ENCODE measurements around the gene NBEAL2.

The NBEAL2 gene

DNA sequence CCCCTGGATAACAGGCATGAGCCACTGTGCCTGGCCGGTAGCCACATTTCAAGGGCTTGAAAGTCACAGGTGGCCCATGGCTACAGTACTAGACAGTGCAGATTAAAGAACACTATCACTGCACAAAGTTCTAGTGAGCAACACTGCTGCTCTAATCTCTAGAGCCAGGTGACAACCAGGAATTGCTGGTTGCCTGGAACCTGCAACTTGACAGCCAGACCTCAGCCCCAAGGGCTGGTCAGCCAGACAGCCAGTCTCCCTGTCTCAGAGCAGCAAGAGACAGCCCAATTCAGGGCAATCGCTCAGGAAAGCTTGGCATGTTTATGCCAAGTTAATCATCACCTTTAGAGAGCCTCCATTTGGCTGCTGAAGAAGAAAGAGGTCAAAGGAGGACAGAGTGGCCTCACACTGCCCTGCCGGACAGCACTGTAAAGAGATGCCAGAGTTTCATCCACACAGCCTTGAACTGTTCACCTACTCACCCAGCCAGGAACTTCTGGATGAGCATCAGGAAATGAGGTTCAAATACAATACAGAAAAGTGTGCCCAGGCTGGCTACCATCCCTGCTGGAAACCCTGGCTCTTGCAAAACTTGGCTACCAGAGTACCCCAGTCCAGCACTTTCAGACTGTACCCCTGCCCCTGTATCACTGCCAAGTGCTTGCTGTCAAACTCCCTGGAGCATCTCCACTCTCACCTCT, 8.9 kb upstream of the NBEAL2 start (continued):
- TF ChIP-seq, protein P1, sequence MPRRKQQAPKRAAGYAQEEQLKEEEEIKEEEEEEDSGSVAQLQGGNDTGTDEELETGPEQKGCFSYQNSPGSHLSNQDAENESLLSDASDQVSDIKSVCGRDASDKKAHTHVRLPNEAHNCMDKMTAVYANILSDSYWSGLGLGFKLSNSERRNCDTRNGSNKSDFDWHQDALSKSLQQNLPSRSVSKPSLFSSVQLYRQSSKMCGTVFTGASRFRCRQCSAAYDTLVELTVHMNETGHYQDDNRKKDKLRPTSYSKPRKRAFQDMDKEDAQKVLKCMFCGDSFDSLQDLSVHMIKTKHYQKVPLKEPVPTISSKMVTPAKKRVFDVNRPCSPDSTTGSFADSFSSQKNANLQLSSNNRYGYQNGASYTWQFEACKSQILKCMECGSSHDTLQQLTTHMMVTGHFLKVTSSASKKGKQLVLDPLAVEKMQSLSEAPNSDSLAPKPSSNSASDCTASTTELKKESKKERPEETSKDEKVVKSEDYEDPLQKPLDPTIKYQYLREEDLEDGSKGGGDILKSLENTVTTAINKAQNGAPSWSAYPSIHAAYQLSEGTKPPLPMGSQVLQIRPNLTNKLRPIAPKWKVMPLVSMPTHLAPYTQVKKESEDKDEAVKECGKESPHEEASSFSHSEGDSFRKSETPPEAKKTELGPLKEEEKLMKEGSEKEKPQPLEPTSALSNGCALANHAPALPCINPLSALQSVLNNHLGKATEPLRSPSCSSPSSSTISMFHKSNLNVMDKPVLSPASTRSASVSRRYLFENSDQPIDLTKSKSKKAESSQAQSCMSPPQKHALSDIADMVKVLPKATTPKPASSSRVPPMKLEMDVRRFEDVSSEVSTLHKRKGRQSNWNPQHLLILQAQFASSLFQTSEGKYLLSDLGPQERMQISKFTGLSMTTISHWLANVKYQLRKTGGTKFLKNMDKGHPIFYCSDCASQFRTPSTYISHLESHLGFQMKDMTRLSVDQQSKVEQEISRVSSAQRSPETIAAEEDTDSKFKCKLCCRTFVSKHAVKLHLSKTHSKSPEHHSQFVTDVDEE (CRISPR knock-in tag; IDR thresholded peaks at IDR 0.05) = no peak
- no peak for TF ChIP-seq ZFP3 (CRISPR knock-in tag; IDR thresholded peaks at IDR 0.05)
- TF ChIP-seq CSDC2 (CRISPR knock-in tag; IDR thresholded peaks at IDR 0.05) = no peak

DNA sequence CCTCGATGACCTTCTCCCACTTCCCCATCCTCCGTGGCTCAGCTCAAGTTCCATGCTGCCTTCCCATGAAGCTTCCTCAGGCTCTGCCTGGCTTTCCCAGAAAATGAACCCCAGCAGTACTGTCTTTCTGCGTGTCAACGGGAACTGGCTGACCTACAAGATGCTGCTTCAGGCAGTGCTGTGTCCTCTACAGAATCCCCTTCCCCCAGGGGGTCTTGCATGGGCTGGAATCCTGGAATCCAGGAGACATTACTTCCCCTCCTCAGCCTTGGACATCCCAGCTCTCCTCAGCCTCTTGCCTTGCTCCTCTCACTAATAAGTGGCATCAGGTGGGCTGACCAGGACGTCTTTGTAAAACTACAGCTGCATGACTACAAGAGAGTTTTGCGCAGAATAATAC, 8.3 kb upstream of the NBEAL2 start:
- ATAC-seq = no peak
- TF ChIP-seq ISL1 (CRISPR knock-in tag; IDR thresholded peaks at IDR 0.05) (no peak), TOX (CRISPR knock-in tag; IDR thresholded peaks at IDR 0.05; ENCODE audit: borderline replicate concordance) (no peak), ZNF70 (CRISPR knock-in tag; IDR thresholded peaks at IDR 0.05) (no peak), ZFP30 (CRISPR knock-in tag; IDR thresholded peaks at IDR 0.05) (no peak), GLIS3 (CRISPR knock-in tag; IDR thresholded peaks at IDR 0.05) (no peak), ESRRG (CRISPR knock-in tag; IDR thresholded peaks at IDR 0.05) (no peak), RARB (CRISPR knock-in tag; IDR thresholded peaks at IDR 0.05) (no peak), BACH2 (CRISPR knock-in tag; IDR thresholded peaks at IDR 0.05; ENCODE audit: borderline replicate concordance) (no peak), TCF4 (CRISPR knock-in tag; IDR thresholded peaks at IDR 0.05; ENCODE audit: borderline replicate concordance) (no peak)
- TF ChIP-seq, protein P2, sequence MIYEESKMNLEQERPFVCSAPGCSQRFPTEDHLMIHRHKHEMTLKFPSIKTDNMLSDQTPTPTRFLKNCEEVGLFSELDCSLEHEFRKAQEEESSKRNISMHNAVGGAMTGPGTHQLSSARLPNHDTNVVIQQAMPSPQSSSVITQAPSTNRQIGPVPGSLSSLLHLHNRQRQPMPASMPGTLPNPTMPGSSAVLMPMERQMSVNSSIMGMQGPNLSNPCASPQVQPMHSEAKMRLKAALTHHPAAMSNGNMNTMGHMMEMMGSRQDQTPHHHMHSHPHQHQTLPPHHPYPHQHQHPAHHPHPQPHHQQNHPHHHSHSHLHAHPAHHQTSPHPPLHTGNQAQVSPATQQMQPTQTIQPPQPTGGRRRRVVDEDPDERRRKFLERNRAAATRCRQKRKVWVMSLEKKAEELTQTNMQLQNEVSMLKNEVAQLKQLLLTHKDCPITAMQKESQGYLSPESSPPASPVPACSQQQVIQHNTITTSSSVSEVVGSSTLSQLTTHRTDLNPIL (CRISPR knock-in tag; IDR thresholded peaks at IDR 0.05; ENCODE audit: low read depth) = no peak
- TF ChIP-seq, protein P3, sequence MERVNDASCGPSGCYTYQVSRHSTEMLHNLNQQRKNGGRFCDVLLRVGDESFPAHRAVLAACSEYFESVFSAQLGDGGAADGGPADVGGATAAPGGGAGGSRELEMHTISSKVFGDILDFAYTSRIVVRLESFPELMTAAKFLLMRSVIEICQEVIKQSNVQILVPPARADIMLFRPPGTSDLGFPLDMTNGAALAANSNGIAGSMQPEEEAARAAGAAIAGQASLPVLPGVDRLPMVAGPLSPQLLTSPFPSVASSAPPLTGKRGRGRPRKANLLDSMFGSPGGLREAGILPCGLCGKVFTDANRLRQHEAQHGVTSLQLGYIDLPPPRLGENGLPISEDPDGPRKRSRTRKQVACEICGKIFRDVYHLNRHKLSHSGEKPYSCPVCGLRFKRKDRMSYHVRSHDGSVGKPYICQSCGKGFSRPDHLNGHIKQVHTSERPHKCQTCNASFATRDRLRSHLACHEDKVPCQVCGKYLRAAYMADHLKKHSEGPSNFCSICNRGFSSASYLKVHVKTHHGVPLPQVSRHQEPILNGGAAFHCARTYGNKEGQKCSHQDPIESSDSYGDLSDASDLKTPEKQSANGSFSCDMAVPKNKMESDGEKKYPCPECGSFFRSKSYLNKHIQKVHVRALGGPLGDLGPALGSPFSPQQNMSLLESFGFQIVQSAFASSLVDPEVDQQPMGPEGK (CRISPR knock-in tag; IDR thresholded peaks at IDR 0.05; ENCODE audit: borderline replicate concordance) = no peak
- TF ChIP-seq, protein P4, sequence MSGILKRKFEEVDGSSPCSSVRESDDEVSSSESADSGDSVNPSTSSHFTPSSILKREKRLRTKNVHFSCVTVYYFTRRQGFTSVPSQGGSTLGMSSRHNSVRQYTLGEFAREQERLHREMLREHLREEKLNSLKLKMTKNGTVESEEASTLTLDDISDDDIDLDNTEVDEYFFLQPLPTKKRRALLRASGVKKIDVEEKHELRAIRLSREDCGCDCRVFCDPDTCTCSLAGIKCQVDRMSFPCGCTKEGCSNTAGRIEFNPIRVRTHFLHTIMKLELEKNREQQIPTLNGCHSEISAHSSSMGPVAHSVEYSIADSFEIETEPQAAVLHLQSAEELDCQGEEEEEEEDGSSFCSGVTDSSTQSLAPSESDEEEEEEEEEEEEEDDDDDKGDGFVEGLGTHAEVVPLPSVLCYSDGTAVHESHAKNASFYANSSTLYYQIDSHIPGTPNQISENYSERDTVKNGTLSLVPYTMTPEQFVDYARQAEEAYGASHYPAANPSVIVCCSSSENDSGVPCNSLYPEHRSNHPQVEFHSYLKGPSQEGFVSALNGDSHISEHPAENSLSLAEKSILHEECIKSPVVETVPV (CRISPR knock-in tag; IDR thresholded peaks at IDR 0.05) = no peak
- TF ChIP-seq, protein P5, sequence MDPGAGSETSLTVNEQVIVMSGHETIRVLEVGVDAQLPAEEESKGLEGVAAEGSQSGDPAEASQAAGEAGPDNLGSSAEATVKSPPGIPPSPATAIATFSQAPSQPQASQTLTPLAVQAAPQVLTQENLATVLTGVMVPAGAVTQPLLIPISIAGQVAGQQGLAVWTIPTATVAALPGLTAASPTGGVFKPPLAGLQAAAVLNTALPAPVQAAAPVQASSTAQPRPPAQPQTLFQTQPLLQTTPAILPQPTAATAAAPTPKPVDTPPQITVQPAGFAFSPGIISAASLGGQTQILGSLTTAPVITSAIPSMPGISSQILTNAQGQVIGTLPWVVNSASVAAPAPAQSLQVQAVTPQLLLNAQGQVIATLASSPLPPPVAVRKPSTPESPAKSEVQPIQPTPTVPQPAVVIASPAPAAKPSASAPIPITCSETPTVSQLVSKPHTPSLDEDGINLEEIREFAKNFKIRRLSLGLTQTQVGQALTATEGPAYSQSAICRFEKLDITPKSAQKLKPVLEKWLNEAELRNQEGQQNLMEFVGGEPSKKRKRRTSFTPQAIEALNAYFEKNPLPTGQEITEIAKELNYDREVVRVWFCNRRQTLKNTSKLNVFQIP (CRISPR knock-in tag; IDR thresholded peaks at IDR 0.05; ENCODE audit: borderline replicate concordance, low read depth) = no peak

DNA sequence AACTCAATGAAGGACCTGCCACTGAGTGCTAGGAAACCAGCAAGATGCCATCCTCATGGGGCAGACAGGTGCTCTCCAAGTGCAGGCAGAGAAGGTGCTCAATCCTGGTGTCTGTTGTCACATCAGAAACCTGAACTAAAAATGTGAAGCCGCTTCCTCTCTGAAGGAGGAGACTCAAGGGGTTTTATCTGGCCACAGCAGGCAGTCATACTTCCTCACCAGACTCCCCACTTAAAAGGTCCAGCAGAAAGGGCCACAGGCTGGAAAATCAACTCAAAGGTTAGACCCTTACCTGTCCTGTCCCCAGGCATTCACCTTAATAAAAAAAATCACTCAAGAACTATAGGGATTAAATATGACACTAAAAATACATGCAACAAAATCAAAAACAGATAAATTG, 7.7 kb upstream of the NBEAL2 start:
- ATAC-seq = no peak
- TF ChIP-seq ESRRG (CRISPR knock-in tag; IDR thresholded peaks at IDR 0.05) (no peak), TOX (CRISPR knock-in tag; IDR thresholded peaks at IDR 0.05; ENCODE audit: borderline replicate concordance) (no peak), GLIS3 (CRISPR knock-in tag; IDR thresholded peaks at IDR 0.05) (no peak), ISL1 (CRISPR knock-in tag; IDR thresholded peaks at IDR 0.05) (no peak), OSR1 (CRISPR knock-in tag; IDR thresholded peaks at IDR 0.05) (no peak), SNAI2 (CRISPR knock-in tag; IDR thresholded peaks at IDR 0.05) (no peak), ZNF565 (CRISPR knock-in tag; conservative IDR thresholded peaks at IDR 0.05; ENCODE audit: low read depth) (no peak), PPARA (CRISPR knock-in tag; IDR thresholded peaks at IDR 0.05; ENCODE audit: borderline replicate concordance) (no peak), ZFP30 (CRISPR knock-in tag; IDR thresholded peaks at IDR 0.05) (no peak), CSDC2 (CRISPR knock-in tag; IDR thresholded peaks at IDR 0.05) (no peak)
- TF ChIP-seq, protein P2 (CRISPR knock-in tag; IDR thresholded peaks at IDR 0.05; ENCODE audit: low read depth) = no peak
- TF ChIP-seq, protein P1 (CRISPR knock-in tag; IDR thresholded peaks at IDR 0.05) = no peak
- TF ChIP-seq, protein P4 (CRISPR knock-in tag; IDR thresholded peaks at IDR 0.05) = no peak
